Hippocampal formation (tissue), 2 donors: ENCODE data around the gene COL27A1.
"Not testable (repeated sequence)": the region's sequence is repeated elsewhere in the genome, so short reads cannot be mapped to it uniquely, and the experiment has no call there.

ENCODE experiments used
- DNase-seq, 2 donors: peaks; one replicate each; lab custom pipeline; 2025; lab: John Stamatoyannopoulos, UW

COL27A1 gene

GRCh38 chr9:114322160-114322818 lies 167.0 kb downstream of the COL27A1 start:
- not testable (repeated sequence) for DNase-seq

GRCh38 chr9:114322831-114323531 lies 167.6 kb downstream of the COL27A1 start, which contains the start of gene ORM1:
ORM1 (plus strand) TSS chr9:114323098; CDS start chr9:114323134, 36 bp downstream.
- DNase-seq, result not testable (repeated sequence)

- DNase-seq, result not testable (repeated sequence)
Measured at GRCh38 chr9:114323849-114324248, 168.5 kb downstream of the COL27A1 start.

DNA sequence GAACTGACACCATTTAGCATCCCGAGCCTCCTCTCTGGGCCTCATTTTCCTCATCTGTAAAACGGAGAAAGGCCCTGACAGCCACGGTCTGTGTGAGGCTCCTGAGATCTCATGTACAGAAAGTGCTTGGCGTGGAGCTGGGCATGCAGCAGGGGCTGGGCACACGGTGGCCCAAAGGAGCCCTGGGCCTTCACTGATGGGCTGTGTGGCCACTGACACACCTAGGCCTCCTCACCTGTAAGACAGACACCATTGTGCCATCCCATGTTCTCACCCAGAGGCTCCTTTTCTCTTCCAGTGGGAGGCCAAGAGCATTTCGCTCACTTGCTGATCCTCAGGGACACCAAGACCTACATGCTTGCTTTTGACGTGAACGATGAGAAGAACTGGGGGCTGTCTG lies 169.2 kb downstream of the COL27A1 start:
- DNase-seq, result no peak

DNA sequence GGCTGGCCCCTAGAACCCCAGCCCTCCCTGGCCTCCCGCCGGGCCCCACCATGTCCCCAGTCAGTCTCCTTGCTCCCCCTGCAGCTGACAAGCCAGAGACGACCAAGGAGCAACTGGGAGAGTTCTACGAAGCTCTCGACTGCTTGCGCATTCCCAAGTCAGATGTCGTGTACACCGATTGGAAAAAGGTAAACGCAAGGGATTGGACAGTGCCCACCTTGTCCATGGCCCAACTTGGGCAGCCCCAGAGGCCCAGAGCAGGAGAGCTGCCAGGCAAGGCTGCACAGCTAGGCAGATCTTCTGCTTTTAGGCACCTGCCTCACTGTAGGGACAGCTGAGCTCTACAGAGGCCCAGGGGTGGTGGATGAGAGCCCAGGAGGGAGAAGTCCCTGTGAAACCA lies 169.6 kb downstream of the COL27A1 start:
- DNase-seq, result not testable (repeated sequence)

- not testable (repeated sequence) for DNase-seq
Measured at GRCh38 chr9:114325684-114326254, 170.4 kb downstream of the COL27A1 start.

GRCh38 chr9:114327749-114328148 lies 172.4 kb downstream of the COL27A1 start:
- no peak for DNase-seq

- not testable (repeated sequence) for DNase-seq
Measured at GRCh38 chr9:114328357-114328820, 173.1 kb downstream of the COL27A1 start.

DNA sequence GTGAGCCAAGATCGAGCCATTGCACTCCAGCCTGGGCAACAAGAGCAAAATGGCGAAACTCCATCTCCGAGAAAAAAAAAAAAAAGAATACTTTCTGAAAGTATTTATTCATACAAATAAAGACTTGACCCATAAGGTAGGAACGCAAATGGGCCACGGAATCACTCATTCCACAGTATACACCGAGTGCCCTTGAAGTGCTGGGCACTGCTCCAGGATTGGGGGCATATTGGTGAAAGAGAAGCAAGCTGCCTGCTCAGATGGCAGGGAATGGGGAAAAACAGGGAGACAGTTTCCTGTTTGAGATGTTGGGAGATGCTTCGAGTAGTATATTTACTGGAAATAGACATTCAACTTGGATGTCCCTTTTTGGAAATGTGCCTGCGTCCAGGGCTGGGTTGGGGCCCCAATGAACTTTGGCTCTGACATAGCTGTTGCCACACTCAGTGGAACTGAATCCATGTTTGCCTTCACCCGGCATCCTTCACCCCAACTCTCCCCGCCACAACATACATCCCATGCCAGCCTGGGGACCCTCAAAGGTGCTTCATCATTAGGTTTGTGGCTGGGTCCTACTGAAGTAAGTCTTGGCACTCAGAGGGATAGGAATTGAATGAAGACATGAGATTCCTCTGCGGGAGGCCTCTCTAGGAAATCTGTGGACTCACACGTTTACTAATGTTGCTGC lies 173.7 kb downstream of the COL27A1 start:
- DNase-seq, result not testable (repeated sequence)

GRCh38 chr9:114329625-114330022 lies 174.3 kb downstream of the COL27A1 start, which contains the start of gene ORM2:
ORM2 (plus strand) TSS chr9:114329869; CDS start chr9:114329905, 36 bp downstream.
- DNase-seq, result not testable (repeated sequence)

- DNase-seq, result no peak
Measured at GRCh38 chr9:114330636-114331035, 175.3 kb downstream of the COL27A1 start.

DNA sequence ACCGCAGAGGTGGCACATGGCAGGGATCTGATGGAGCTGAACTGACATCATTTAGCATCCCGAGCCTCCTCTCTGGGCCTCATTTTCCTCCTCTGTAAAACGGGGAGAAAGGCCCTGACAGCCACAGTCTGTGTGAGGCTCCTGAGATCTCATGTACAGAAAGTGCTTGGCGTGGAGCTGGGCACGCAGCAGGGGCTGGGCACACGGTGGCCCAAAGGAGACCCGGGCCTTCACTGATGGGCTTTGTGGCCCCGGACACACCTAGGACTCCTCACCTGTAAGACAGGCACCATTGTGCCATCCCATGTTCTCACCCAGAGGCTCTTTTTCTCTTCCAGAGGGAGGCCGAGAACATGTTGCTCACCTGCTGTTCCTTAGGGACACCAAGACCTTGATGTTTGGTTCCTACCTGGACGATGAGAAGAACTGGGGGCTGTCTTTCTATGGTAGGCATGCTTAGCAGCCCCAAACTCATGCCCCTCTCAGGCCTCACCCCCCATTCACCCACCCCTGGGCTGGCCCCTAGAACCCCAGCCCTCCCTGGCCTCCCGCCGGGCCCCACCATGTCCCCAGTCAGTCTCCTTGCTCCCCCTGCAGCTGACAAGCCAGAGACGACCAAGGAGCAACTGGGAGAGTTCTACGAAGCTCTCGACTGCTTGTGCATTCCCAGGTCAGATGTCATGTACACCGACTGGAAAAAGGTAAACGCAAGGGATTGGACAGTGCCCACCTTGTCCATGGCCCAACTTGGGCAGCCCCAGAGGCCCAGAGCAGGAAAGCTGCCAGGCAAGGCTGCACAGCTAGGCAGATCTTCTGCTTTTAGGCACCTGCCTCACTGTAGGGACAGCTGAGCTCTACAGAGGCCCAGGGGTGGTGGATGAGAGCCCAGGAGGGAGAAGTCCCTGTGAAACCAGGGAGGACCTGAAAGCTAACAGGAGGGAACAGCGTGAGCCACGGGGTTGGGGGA lies 176.2 kb downstream of the COL27A1 start:
- not testable (repeated sequence) for DNase-seq

DNA sequence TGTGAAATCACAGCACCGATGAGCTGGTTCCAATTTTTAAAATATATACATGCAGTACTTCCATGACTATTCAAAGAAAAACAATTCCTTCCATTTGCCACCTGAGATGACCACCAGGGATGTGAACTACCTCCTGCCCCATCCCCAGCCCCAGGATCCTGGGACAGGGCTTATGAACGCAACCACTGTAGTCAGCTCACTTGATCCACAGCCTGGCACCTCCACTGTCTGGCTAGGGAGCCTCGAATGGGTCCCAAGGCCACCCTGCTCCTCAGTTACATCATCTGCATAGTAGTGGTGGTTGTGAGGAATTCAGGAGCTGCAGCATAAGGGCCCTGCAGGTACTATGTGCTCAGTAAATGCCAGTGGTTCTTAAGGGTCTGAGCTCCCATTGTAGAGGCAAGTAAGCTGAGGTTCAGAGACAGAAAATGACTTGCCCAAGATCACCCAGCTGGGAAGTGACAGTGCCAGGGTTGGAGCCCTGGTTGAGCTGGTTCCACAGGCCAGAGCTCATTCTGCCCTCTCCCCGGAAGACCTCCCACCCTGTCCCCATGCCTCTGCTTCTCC lies 177.2 kb downstream of the COL27A1 start:
- DNase-seq, result not testable (repeated sequence)

DNA sequence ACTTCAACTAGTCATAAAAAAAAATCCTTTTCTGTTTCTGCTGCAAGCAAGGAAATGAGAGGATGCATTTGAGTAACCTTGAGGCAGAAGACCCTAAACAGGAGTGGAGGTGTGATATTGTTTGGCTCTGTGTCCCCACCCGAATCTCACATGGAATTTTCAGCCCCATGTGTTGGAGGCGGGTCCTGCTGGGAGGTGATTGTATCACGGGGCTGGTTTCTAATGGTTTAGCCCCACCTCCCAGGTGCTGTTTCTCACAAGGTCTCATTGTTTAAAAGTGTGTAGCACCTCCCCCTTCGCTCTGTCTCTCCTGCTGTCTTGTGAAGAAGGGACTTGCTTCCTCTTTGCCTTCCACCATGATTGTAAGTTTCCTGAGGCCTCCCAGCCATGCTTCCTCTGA lies 178.4 kb downstream of the COL27A1 start:
- not testable (repeated sequence) for DNase-seq

DNA sequence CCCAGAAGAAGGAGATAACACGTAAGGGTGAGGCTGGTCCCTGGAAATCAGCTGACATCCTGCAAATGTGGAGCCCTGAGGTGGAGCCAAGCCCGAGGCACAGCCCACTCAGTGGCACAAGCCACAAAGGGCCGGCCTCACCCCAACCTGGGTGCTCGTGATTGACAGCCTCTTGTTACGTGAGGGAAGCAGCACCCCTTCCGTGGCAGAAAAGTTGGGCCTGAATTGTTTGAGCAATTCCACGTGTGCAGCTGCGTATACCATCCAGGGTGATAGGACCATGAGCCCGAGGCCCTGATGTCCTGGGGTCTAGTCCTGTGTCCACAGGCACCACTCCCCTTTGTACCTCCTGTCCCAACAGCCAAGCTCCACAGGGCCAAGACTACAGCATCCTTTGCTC lies 179.2 kb downstream of the COL27A1 start:
- DNase-seq, result no peak

DNA sequence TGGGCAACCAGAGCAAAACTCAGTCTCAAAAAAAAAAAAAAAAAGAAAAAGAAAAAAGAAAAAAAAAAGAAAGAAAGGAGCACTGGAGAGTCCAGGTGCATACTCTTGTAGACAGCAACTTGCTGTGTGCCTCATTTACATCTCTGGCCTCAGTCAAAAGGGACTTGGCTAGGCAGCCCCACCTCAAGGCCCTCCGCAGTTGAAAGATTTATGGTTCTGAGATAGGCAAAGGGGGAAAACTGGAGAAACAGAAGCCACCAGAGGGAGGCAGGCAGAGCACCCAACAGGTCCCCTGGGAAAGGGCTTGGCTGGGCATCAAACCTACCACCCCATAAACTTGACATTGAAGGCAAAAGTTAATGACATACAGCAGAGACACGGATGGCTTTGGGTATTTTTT lies 180.4 kb downstream of the COL27A1 start:
- DNase-seq, result no peak

DNA sequence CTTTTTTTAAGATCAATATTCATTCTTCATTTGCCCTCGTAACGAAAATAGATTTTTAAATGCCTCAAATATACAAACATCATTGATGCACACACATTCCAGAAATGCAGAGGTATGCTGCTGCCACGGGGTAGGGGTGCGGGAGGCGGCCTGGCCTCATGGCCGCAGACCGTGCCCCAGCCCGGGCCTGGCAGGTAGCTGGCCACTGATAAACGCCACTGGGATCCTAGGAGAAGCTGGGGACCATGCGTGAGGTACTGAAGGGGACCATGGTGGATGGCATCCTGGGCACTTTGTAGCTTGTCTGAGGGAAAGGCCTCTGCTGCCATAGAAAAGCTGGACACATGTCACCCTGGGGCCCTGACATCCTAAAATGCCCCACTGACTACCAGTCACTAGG lies 180.8 kb downstream of the COL27A1 start:
- no peak for DNase-seq

GRCh38 chr9:114336699-114337395 lies 181.5 kb downstream of the COL27A1 start:
- DNase-seq, result no peak

- DNase-seq, result no peak
Measured at GRCh38 chr9:114338187-114338586, 182.8 kb downstream of the COL27A1 start.
